Tibial artery (tissue), 4 donors: ENCODE data around the gene GPRIN1.

ENCODE experiments used
- DNase-seq, 2 donors: peaks; one replicate each; pipeline ENCODE4 v3.0.0-alpha.2; 2019
- H3K27ac ChIP-seq, 2 donors: fragments of 200-600 bp; sonication (generic) in 1 of 2; 1 replicate in 1 of 2; 2 replicates in 1 of 2; pipeline ENCODE4 v1.5.1; 2018 to 2019; ENCODE audit warnings: mild to moderate bottlenecking in 1 of 2
- H3K27me3 ChIP-seq, 2 donors: fragments of 200-600 bp; sonication (generic) in 1 of 2; one replicate each; pipeline versions ENCODE4 v1.5.1 to v1.6.0; 2016 to 2019
- H3K36me3 ChIP-seq, 3 donors: fragments of 200-600 bp; sonication (generic) in 2 of 3; one replicate each; pipeline ENCODE4 v1.5.1; 2016 to 2019; ENCODE audit warnings: mild to moderate bottlenecking in 2 of 3
- H3K4me1 ChIP-seq, 4 donors: fragments of 200-600 bp; sonication (generic) in 2 of 4; 1 replicate in 3 of 4; 2 replicates in 1 of 4; pipeline ENCODE4 v1.5.1; 2016 to 2019
- H3K4me3 ChIP-seq, 2 donors: fragments of 200-600 bp; sonication (generic) in 1 of 2; 1 replicate in 1 of 2; 2 replicates in 1 of 2; pipeline ENCODE4 v1.5.1; 2018 to 2019; ENCODE audit warnings: mild to moderate bottlenecking in 2 of 2
- H3K9me3 ChIP-seq, 3 donors: fragments of 200-600 bp; sonication (generic) in 1 of 3; one replicate each; pipeline ENCODE4 v1.5.1; 2016 to 2019
- CTCF ChIP-seq, 2 experiments: fragments of 200-600 bp in 1 of 2; fragments of 450-650 bp in 1 of 2; IDR thresholded peaks; one replicate each; pipeline ENCODE4 v1.5.1; 2017 to 2019; ENCODE audit warnings: antibody characterized with exemption in 2 of 2, mild to moderate bottlenecking in 1 of 2, moderate library complexity in 1 of 2
- intact Hi-C: fragments of 100-400 bp; cut with DNase I; formaldehyde crosslinking; loops from one replicate; pipeline ENCODE4 v1.15.0; 2023; ENCODE audit warnings: low total_unique reads

Gene GPRIN1

GRCh38 chr5:176549871-176550270 is 60.1 kb downstream of the GPRIN1 start:
- no peak for DNase-seq
- Histone ChIP-seq H3K4me3 (no peak overlapping the region), H3K36me3 (no peaks in the 10 kb centered on the region), H3K9me3 (no peaks in the 10 kb centered on the region), H3K27ac (no peak overlapping the region), H3K4me1 (no peaks in the 10 kb centered on the region), H3K27me3 (peaks cover 0 to 55% of the 10 kb centered on the region in 2 donors)
- TF ChIP-seq CTCF (IDR thresholded peaks at IDR 0.05), result no peak
- intact Hi-C loops, result no loop called here

- Histone ChIP-seq H3K27ac (no peak within 1 kb of the TSS), H3K4me3 (no peak within 1 kb of the TSS), H3K9me3 (no peaks in the 10 kb centered on the region), H3K27me3 (peaks cover 0 to 53% of the 10 kb centered on the region in 2 donors), H3K36me3 (no peaks in the 10 kb centered on the region), H3K4me1 (peaks cover 0 to 2% (median 2%) of the 10 kb centered on the region in 4 donors)
- no peak for DNase-seq
- intact Hi-C loops, result no loop called here
- TF ChIP-seq CTCF (IDR thresholded peaks at IDR 0.05), result no peak
Measured at GRCh38 chr5:176548967-176549444, 61.0 kb downstream of the GPRIN1 start, which contains the start of gene CDHR2. Gene CDHR2 (plus strand): TSS chr5:176549342. CDS start chr5:176565353, 16,011 bp downstream.

- H3K36me3 ChIP-seq, result no peaks in the 10 kb centered on the region
- no peak overlapping the region for H3K27ac ChIP-seq
- TF ChIP-seq CTCF (IDR thresholded peaks at IDR 0.05), result no peak
- peaks cover 0 to 40% of the 10 kb centered on the region in 2 donors for H3K27me3 ChIP-seq
- intact Hi-C loops, result no loop called here
- no peaks in the 10 kb centered on the region for H3K9me3 ChIP-seq
- peaks cover 0 to 9% (median 8%) of the 10 kb centered on the region in 4 donors for H3K4me1 ChIP-seq
- DNase-seq, result no peak
- no peak overlapping the region for H3K4me3 ChIP-seq
Measured at GRCh38 chr5:176547802-176548201, 62.2 kb downstream of the GPRIN1 start.
